ENCODE results near the gene NAV1.
A peak's percentile ranks its signal among the peaks of the same experiment; 100 is the strongest.
"Not testable (repeated sequence)": the region's sequence is repeated elsewhere in the genome, so short reads cannot be mapped to it uniquely, and the experiment has no call there.

Gene NAV1

GRCh38 chr1:201503397-201504176 lies 35.3 kb upstream of the NAV1 start:
- no peak for DNase-seq

GRCh38 chr1:201504179-201504631 lies 34.7 kb upstream of the NAV1 start:
- DNase-seq = no peak

GRCh38 chr1:201504799-201505502 lies 34.0 kb upstream of the NAV1 start:
- no peak for DNase-seq

GRCh38 chr1:201505503-201505890 lies 33.4 kb upstream of the NAV1 start:
- DNase-seq = no peak

- DNase-seq = no peak
Observed at GRCh38 chr1:201506092-201506491, 32.8 kb upstream of the NAV1 start.

- peak; percentile 84 for DNase-seq
Observed at GRCh38 chr1:201506557-201507359, 32.2 kb upstream of the NAV1 start, which contains the start of gene CSRP1. CSRP1 (minus strand) TSS chr1:201507123; CDS start chr1:201496303, 10,820 bp downstream.

- no peak for DNase-seq
Observed at GRCh38 chr1:201507360-201507675, 31.6 kb upstream of the NAV1 start.

- DNase-seq = no peak
Observed at GRCh38 chr1:201508809-201509208, 30.1 kb upstream of the NAV1 start.

- no peak for DNase-seq
Observed at GRCh38 chr1:201509601-201510374, 29.1 kb upstream of the NAV1 start.

- DNase-seq = no peak
Observed at GRCh38 chr1:201510734-201511133, 28.2 kb upstream of the NAV1 start.

- DNase-seq = no peak
Observed at GRCh38 chr1:201511396-201511940, 27.5 kb upstream of the NAV1 start.

- DNase-seq = no peak
Observed at GRCh38 chr1:201511941-201512539, 26.9 kb upstream of the NAV1 start.

- DNase-seq = no peak
Observed at GRCh38 chr1:201513498-201514243, 25.3 kb upstream of the NAV1 start.

- no peak for DNase-seq
Observed at GRCh38 chr1:201514466-201514865, 24.5 kb upstream of the NAV1 start.

GRCh38 chr1:201515062-201515750 lies 23.7 kb upstream of the NAV1 start:
- no peak for DNase-seq

GRCh38 chr1:201515895-201516294 lies 23.0 kb upstream of the NAV1 start:
- no peak for DNase-seq

GRCh38 chr1:201516511-201517127 lies 22.3 kb upstream of the NAV1 start:
- no peak for DNase-seq

GRCh38 chr1:201517631-201518030 lies 21.3 kb upstream of the NAV1 start:
- no peak for DNase-seq

GRCh38 chr1:201518071-201518470 lies 20.9 kb upstream of the NAV1 start:
- no peak for DNase-seq

GRCh38 chr1:201520046-201520575 lies 18.8 kb upstream of the NAV1 start:
- not testable (repeated sequence) for DNase-seq
